Neuronal stem cell (in vitro differentiated cells): ENCODE measurements around the gene UBXN7.
"Not testable (repeated sequence)": the region's sequence is repeated elsewhere in the genome, so short reads cannot be mapped to it uniquely, and the experiment has no call there.

Experiments used
- DNase-seq: peaks from one replicate; pipeline ENCODE4 v3.0.0-alpha.2; 2013; ENCODE audit warnings: low spot score
- H2AFZ ChIP-seq: one replicate; pipeline ENCODE4 v1.6.1; 2013; ENCODE audit warnings: mild to moderate bottlenecking, low read length, inconsistent platforms
- H2AK5ac ChIP-seq: 2 replicates; pipeline ENCODE4 v1.6.1; 2013; ENCODE audit warnings: low read depth, mild to moderate bottlenecking, inconsistent platforms, low read length, moderate library complexity, mixed read lengths
- H2BK120ac ChIP-seq: 2 replicates; pipeline ENCODE4 v1.6.1; 2013; ENCODE audit warnings: low read depth, mild to moderate bottlenecking, inconsistent platforms, low read length, moderate library complexity, mixed read lengths
- H2BK12ac ChIP-seq: one replicate; pipeline ENCODE4 v1.6.1; 2013; ENCODE audit warnings: low read length, inconsistent platforms
- H2BK15ac ChIP-seq: 2 replicates; pipeline ENCODE4 v1.6.1; 2013; ENCODE audit warnings: mild to moderate bottlenecking, low read length, inconsistent platforms, mixed read lengths
- H2BK5ac ChIP-seq: one replicate; pipeline ENCODE4 v1.6.1; 2013; ENCODE audit warnings: inconsistent platforms, mild to moderate bottlenecking, low read length, moderate library complexity
- H3K14ac ChIP-seq: one replicate; pipeline ENCODE4 v1.6.1; 2013; ENCODE audit warnings: low read length, inconsistent platforms
- H3K18ac ChIP-seq: 2 replicates; pipeline ENCODE4 v1.6.1; 2013; ENCODE audit warnings: low read length, inconsistent platforms
- H3K23ac ChIP-seq: 2 replicates; pipeline ENCODE4 v1.6.1; 2013; ENCODE audit warnings: low read depth, mild to moderate bottlenecking, mixed read lengths, low read length, inconsistent platforms; ENCODE audit not compliant: poor library complexity
- H3K27ac ChIP-seq: replicated peaks from 3 replicates; pipeline ENCODE4 v1.5.1; 2013; ENCODE audit warnings: low read length, inconsistent platforms
- H3K27me3 ChIP-seq, 3 experiments: 2 replicates each; pipeline ENCODE4 v1.6.1; 2013; ENCODE audit warnings: low read length in 3 of 3, mild to moderate bottlenecking in 2 of 3, inconsistent platforms in 1 of 3, low read depth in 1 of 3, mixed read lengths in 1 of 3, moderate library complexity in 1 of 3; ENCODE audit not compliant: control insufficient read depth in 3 of 3, insufficient read depth in 3 of 3
- H3K36me3 ChIP-seq, 2 donors: replicated peaks in 1 of 2; 2 replicates each; pipeline ENCODE4 v1.6.1; 2013; ENCODE audit warnings: low read length in 2 of 2; ENCODE audit not compliant: control insufficient read depth in 2 of 2, insufficient read depth in 2 of 2
- H3K4ac ChIP-seq: 2 replicates; pipeline ENCODE4 v1.6.1; 2013; ENCODE audit warnings: inconsistent platforms, mild to moderate bottlenecking, low read length, moderate library complexity
- H3K4me1 ChIP-seq, 2 donors: 1 replicate in 1 of 2; 2 replicates in 1 of 2; pipeline ENCODE4 v1.6.1; 2013; ENCODE audit warnings: low read length in 2 of 2, low read depth in 1 of 2; ENCODE audit not compliant: control insufficient read depth in 2 of 2, insufficient read depth in 1 of 2
- H3K4me2 ChIP-seq: one replicate; pipeline ENCODE4 v1.6.1; 2013; ENCODE audit warnings: mild to moderate bottlenecking, low read length, inconsistent platforms; ENCODE audit not compliant: insufficient read depth, poor library complexity, severe bottlenecking
- H3K4me3 ChIP-seq, 2 donors: 2 replicates each; pipeline ENCODE4 v1.5.1; 2013; ENCODE audit warnings: low read length in 2 of 2, mild to moderate bottlenecking in 2 of 2, inconsistent platforms in 1 of 2, moderate library complexity in 1 of 2
- H3K79me1 ChIP-seq: one replicate; pipeline ENCODE4 v1.6.1; 2013; ENCODE audit warnings: low read depth, mild to moderate bottlenecking, inconsistent platforms, low read length, moderate library complexity
- H3K9ac ChIP-seq: one replicate; pipeline ENCODE4 v1.6.1; 2013; ENCODE audit warnings: mild to moderate bottlenecking, low read depth, low read length, inconsistent platforms; ENCODE audit not compliant: poor library complexity
- H3K9me3 ChIP-seq, 2 donors: replicated peaks in 1 of 2; 2 replicates each; pipeline versions ENCODE3 to v1.6.1; 2013; ENCODE audit warnings: low read length in 2 of 2, mild to moderate bottlenecking in 2 of 2, inconsistent platforms in 1 of 2, low read depth in 1 of 2, mixed read lengths in 1 of 2, moderate library complexity in 1 of 2; ENCODE audit not compliant: control insufficient read depth in 2 of 2, insufficient read depth in 1 of 2
- H4K8ac ChIP-seq: one replicate; pipeline ENCODE4 v1.6.1; 2013; ENCODE audit warnings: low read depth, mild to moderate bottlenecking, inconsistent platforms, low read length, moderate library complexity
- H4K91ac ChIP-seq: one replicate; pipeline ENCODE4 v1.6.1; 2013; ENCODE audit warnings: low read length, low read depth, mild to moderate bottlenecking, inconsistent platforms; ENCODE audit not compliant: poor library complexity
- WGBS, 2 donors: extraction: QIAGEN DNeasy Blood & Tissue Kit; methylation state at CpG; one replicate each; pipeline ENCODE4 v1.1.7; 2013; ENCODE audit warnings: missing lambda C conversion rate in 2 of 2, mixed read lengths in 1 of 2; ENCODE audit not compliant: insufficient read length in 2 of 2, insufficient replicate concordance in 1 of 2; ENCODE audit errors: extremely low coverage in 2 of 2; 5-methylcytosine and 5-hydroxymethylcytosine counted together

UBXN7 gene

GRCh38 chr3:196348698-196349097, 83.5 kb downstream of the UBXN7 start:
- H3K36me3 ChIP-seq, result peaks cover 9 to 65% of the 10 kb centered on the region in 2 donors
- H3K9me3 ChIP-seq, result peaks cover 4 to 10% of the 10 kb centered on the region in 2 donors
- no peaks in the 10 kb centered on the region for H3K4me1 ChIP-seq
- H2BK5ac ChIP-seq, result no peak overlapping the region
- H3K27me3 ChIP-seq, result no peaks in the 10 kb centered on the region
- DNase-seq, result no peak
- no peak overlapping the region for H3K23ac ChIP-seq
- no peak overlapping the region for H2BK12ac ChIP-seq
- no peak overlapping the region for H3K18ac ChIP-seq
- H3K27ac ChIP-seq, result no peak overlapping the region
- no peak overlapping the region for H3K14ac ChIP-seq
- no peak overlapping the region for H4K91ac ChIP-seq
- H3K9ac ChIP-seq, result no peak overlapping the region
- no peak overlapping the region for H2BK15ac ChIP-seq
- H3K79me1 ChIP-seq, result no peaks in the 10 kb centered on the region
- H2AFZ ChIP-seq, result no peak overlapping the region
- H4K8ac ChIP-seq, result no peak overlapping the region
- WGBS, 2 donors, result no CpG with 5 or more reads among the region's 3 CpGs
- no peak overlapping the region for H2AK5ac ChIP-seq
- no peak overlapping the region for H3K4me2 ChIP-seq
- no peak overlapping the region for H3K4me3 ChIP-seq
- no peak overlapping the region for H2BK120ac ChIP-seq
- H3K4ac ChIP-seq, result no peak overlapping the region

- H3K14ac ChIP-seq, result no peak overlapping the region
- H3K4me2 ChIP-seq, result no peak overlapping the region
- no peak overlapping the region for H4K8ac ChIP-seq
- H3K18ac ChIP-seq, result no peak overlapping the region
- H2BK5ac ChIP-seq, result no peak overlapping the region
- no peak overlapping the region for H3K27ac ChIP-seq
- H3K4ac ChIP-seq, result no peak overlapping the region
- H3K9me3 ChIP-seq, result peaks cover 6 to 8% of the 10 kb centered on the region in 2 donors
- H3K27me3 ChIP-seq, result no peaks in the 10 kb centered on the region
- peaks cover 9 to 32% of the 10 kb centered on the region in 2 donors for H3K36me3 ChIP-seq
- no peak overlapping the region for H3K23ac ChIP-seq
- no peak overlapping the region for H3K9ac ChIP-seq
- H4K91ac ChIP-seq, result no peak overlapping the region
- H3K4me3 ChIP-seq, result no peak overlapping the region
- no peak overlapping the region for H2BK120ac ChIP-seq
- no peak overlapping the region for H2AFZ ChIP-seq
- no peak overlapping the region for H2BK15ac ChIP-seq
- no peaks in the 10 kb centered on the region for H3K4me1 ChIP-seq
- WGBS, 2 donors, result no CpG with 5 or more reads among the region's 4 CpGs
- H2BK12ac ChIP-seq, result no peak overlapping the region
- no peak overlapping the region for H2AK5ac ChIP-seq
- no peak for DNase-seq
- H3K79me1 ChIP-seq, result no peaks in the 10 kb centered on the region
Observed at GRCh38 chr3:196344663-196345062, 87.6 kb downstream of the UBXN7 start.

GRCh38 chr3:196343917-196344316, 88.3 kb downstream of the UBXN7 start:
- not testable (repeated sequence) for H3K23ac ChIP-seq, H2AFZ ChIP-seq, H2BK120ac ChIP-seq, H3K79me1 ChIP-seq, H2BK15ac ChIP-seq, H3K18ac ChIP-seq, H3K9ac ChIP-seq, H3K14ac ChIP-seq, H3K4me3 ChIP-seq, H3K4me1 ChIP-seq, H2BK5ac ChIP-seq, DNase-seq, H4K91ac ChIP-seq, H3K9me3 ChIP-seq, H3K27me3 ChIP-seq, H2AK5ac ChIP-seq, H2BK12ac ChIP-seq, H3K27ac ChIP-seq, H3K4ac ChIP-seq, H4K8ac ChIP-seq, H3K4me2 ChIP-seq
- peaks cover 6 to 25% of the 10 kb centered on the region in 2 donors for H3K36me3 ChIP-seq
- no CpG with 5 or more reads among the region's 14 CpGs for WGBS, 2 donors

- no peak overlapping the region for H4K8ac ChIP-seq
- no peak overlapping the region for H3K14ac ChIP-seq
- no peak overlapping the region for H2BK15ac ChIP-seq
- H3K4me1 ChIP-seq, result no peaks in the 10 kb centered on the region
- H3K79me1 ChIP-seq, result no peaks in the 10 kb centered on the region
- H3K27ac ChIP-seq, result no peak overlapping the region
- peaks cover 4 to 8% of the 10 kb centered on the region in 2 donors for H3K9me3 ChIP-seq
- no peak overlapping the region for H2AK5ac ChIP-seq
- H3K4me3 ChIP-seq, result no peak overlapping the region
- no peak overlapping the region for H3K23ac ChIP-seq
- no peak overlapping the region for H2BK120ac ChIP-seq
- H3K36me3 ChIP-seq, result peaks cover 6 to 7% of the 10 kb centered on the region in 2 donors
- H2BK5ac ChIP-seq, result no peak overlapping the region
- H3K9ac ChIP-seq, result no peak overlapping the region
- H3K4ac ChIP-seq, result no peak overlapping the region
- H3K18ac ChIP-seq, result no peak overlapping the region
- no peak overlapping the region for H3K4me2 ChIP-seq
- H3K27me3 ChIP-seq, result no peaks in the 10 kb centered on the region
- DNase-seq, result no peak
- no peak overlapping the region for H2BK12ac ChIP-seq
- no peak overlapping the region for H4K91ac ChIP-seq
- H2AFZ ChIP-seq, result no peak overlapping the region
- no CpG with 5 or more reads among the region's 7 CpGs for WGBS, 2 donors
Observed at GRCh38 chr3:196341137-196341536, 91.1 kb downstream of the UBXN7 start.
